GM06990 (cell line): ENCODE data around the gene ARID4A.
"Not testable (repeated sequence)": the region's sequence is repeated elsewhere in the genome, so short reads cannot be mapped to it uniquely, and the experiment has no call there.

Experiments
- DNase-seq: peaks from one replicate; pipeline ENCODE4 v3.0.0-alpha.2; 2011; ENCODE audit not compliant: insufficient read length; ENCODE audit errors: extremely low read depth
- H3K27me3 ChIP-seq: replicated peaks from 2 replicates; pipeline ENCODE4 v1.6.0; 2011; ENCODE audit warnings: low read length; ENCODE audit not compliant: control insufficient read depth, insufficient read depth
- H3K36me3 ChIP-seq: 2 replicates; pipeline ENCODE4 v1.5.1; 2011; ENCODE audit warnings: low read length; ENCODE audit not compliant: control insufficient read depth, insufficient read depth
- H3K4me3 ChIP-seq: replicated peaks from 2 replicates; pipeline ENCODE4 v1.5.1; 2011; ENCODE audit warnings: low read depth, mild to moderate bottlenecking, control low read depth, low read length
- TF ChIP-seq, protein P1 (sequence below): IDR thresholded peaks from 2 replicates; pipeline ENCODE4 v1.5.1; 2011; ENCODE audit warnings: low read length, control low read depth, mild to moderate bottlenecking, inconsistent platforms; ENCODE audit not compliant: insufficient read depth, poor library complexity, severe bottlenecking

ARID4A gene

DNA sequence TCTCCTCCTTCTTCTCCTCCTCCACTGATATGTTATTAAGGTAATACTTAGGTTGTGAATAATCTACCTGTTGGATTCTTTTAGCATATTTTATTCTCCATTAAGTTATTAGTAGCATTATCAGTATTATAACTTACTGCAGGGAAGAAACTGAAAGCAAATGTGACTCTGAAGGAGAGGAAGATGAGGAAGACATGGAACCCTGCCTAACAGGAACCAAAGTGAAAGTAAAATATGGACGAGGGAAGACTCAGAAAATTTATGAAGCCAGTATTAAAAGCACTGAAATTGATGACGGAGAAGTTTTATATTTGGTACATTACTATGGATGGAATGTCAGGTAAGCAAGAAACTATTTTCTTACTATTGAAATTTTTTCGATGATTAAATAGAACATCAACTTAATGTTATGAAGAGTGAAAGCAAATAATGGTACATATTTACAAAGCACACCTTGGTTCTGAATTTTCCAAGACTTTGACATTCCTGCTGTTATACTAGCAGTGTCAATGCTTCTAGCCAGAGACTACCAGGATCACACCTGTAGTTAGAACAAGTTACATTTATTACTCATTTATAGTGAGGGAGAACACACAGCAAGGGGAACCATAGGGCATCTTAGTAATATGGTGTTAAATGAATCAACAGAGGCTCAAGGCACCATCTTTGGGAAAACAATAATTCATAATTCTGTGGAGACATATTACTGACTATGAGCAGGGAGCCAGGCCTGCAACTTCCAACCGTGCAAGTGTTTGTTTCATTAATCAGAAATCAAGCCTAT, 55.4 kb downstream of the ARID4A start:
- TF ChIP-seq, protein P1, sequence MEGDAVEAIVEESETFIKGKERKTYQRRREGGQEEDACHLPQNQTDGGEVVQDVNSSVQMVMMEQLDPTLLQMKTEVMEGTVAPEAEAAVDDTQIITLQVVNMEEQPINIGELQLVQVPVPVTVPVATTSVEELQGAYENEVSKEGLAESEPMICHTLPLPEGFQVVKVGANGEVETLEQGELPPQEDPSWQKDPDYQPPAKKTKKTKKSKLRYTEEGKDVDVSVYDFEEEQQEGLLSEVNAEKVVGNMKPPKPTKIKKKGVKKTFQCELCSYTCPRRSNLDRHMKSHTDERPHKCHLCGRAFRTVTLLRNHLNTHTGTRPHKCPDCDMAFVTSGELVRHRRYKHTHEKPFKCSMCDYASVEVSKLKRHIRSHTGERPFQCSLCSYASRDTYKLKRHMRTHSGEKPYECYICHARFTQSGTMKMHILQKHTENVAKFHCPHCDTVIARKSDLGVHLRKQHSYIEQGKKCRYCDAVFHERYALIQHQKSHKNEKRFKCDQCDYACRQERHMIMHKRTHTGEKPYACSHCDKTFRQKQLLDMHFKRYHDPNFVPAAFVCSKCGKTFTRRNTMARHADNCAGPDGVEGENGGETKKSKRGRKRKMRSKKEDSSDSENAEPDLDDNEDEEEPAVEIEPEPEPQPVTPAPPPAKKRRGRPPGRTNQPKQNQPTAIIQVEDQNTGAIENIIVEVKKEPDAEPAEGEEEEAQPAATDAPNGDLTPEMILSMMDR = no peak
- DNase-seq = no peak
- H3K27me3 ChIP-seq = no peaks in the 10 kb centered on the region
- H3K4me3 ChIP-seq = no peak overlapping the region
- H3K36me3 ChIP-seq = peaks cover 4% of the 10 kb centered on the region

DNA sequence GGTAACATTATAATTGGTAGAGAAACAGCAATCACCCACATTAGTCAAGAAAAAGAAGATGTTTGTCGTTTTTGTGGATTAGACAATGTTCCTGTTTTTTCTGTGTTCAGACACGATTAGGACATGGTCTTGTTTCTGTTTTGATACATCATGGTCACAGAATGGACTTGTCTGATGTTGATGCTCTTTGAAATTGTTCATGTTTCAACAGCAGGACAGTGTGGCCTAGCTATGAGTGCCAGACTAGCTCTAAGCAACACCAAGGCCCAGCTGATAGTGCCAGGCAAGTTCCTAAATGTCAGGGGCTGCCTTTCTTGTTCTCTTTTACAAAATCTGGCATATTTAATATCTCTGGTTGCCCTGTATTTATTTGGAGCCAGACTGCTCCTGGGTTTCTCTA, 56.5 kb downstream of the ARID4A start:
- TF ChIP-seq, protein P1 = no peak
- Histone ChIP-seq H3K4me3 (no peak overlapping the region), H3K36me3 (peaks cover 4% of the 10 kb centered on the region), H3K27me3 (no peaks in the 10 kb centered on the region)
- no peak for DNase-seq

DNA sequence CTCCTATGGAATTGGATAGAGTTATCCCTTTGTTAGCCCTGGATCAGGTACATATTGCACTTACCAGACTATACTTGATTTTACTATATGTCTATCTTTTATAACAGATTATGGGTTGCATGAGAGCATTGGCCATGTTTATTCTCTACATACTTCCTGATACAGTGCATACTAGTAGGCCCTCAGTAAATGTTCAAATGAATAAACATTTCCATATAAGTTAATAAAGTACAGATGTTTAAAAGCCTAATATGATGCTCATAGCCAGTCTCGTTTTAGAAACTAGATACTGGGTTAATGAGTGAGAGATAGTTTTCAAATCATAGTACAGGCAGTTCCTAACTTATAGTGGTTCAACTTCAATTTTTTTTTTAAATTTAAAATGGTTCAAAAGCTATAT, 57.9 kb downstream of the ARID4A start:
- no peaks in the 10 kb centered on the region for H3K27me3 ChIP-seq
- no peak for DNase-seq
- TF ChIP-seq, protein P1 = no peak
- H3K36me3 ChIP-seq = peaks cover 5% of the 10 kb centered on the region
- H3K4me3 ChIP-seq = no peak overlapping the region

- H3K27me3 ChIP-seq, H3K4me3 ChIP-seq, DNase-seq, H3K36me3 ChIP-seq: not testable (repeated sequence)
Observed at GRCh38 chr14:58362272-58362671, 63.9 kb downstream of the ARID4A start.

GRCh38 chr14:58362798-58363412, 64.5 kb downstream of the ARID4A start:
- TF ChIP-seq, protein P1 = peak; percentile 40
- H3K36me3 ChIP-seq = peaks cover 10% of the 10 kb centered on the region
- DNase-seq = no peak
- H3K4me3 ChIP-seq = no peak overlapping the region
- no peaks in the 10 kb centered on the region for H3K27me3 ChIP-seq

DNA sequence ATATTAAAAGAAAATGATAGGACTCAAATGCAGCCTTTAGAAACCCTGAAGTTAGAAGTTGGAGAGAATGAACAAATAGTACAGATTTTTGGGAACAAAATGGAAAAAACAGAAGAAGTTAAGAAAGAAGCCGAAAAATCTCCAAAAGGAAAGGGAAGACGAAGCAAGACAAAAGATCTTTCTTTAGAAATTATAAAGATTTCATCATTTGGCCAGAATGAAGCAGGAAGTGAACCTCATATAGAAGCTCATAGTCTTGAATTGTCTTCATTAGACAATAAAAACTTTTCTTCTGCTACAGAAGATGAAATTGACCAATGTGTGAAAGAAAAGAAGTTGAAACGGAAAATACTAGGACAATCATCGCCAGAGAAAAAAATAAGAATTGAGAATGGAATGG, 66.0 kb downstream of the ARID4A start:
- TF ChIP-seq, protein P1 = no peak
- no peak for DNase-seq
- H3K27me3 ChIP-seq = no peaks in the 10 kb centered on the region
- H3K36me3 ChIP-seq = peaks cover 8% of the 10 kb centered on the region
- no peak overlapping the region for H3K4me3 ChIP-seq
